Common myeloid progenitor, CD34-positive (primary cell): ENCODE measurements around the gene PPP1R16B.
"Not testable (repeated sequence)": the region's sequence is repeated elsewhere in the genome, so short reads cannot be mapped to it uniquely, and the experiment has no call there.

Experiments
- CTCF ChIA-PET: fragments of 350-600 bp; sonication (Branson Sonifier 250); formaldehyde crosslinking; loops from one replicate; lab custom pipeline; 2021; ENCODE audit warnings: antibody characterized with exemption; lab: Charles Lee
- POLR2A ChIA-PET: fragments of 350-600 bp; sonication (Branson Sonifier 250); formaldehyde crosslinking; loops from one replicate; lab custom pipeline; 2021; ENCODE audit warnings: antibody characterized with exemption; lab: Charles Lee
- DNase-seq, 3 donors: peaks; one replicate each; pipeline versions ENCODE4 v3.0.0 to v3.0.0-alpha.2; 2013
- H3K27ac ChIP-seq, 2 experiments: 1 replicate in 1 of 2; 2 replicates in 1 of 2; pipeline ENCODE4 v1.7.0; 2013; ENCODE audit warnings: inconsistent platforms in 2 of 2, low read length in 2 of 2, mild to moderate bottlenecking in 2 of 2, low read depth in 1 of 2, moderate library complexity in 1 of 2; ENCODE audit not compliant: severe bottlenecking in 2 of 2, insufficient read depth in 1 of 2, poor library complexity in 1 of 2
- H3K27me3 ChIP-seq, 5 experiments: replicated peaks in 2 of 5; 1 replicate in 3 of 5; 2 replicates in 2 of 5; pipeline versions ENCODE4 v1.6.1 to v1.7.0; 2013; ENCODE audit warnings: low read length in 4 of 5, mild to moderate bottlenecking in 2 of 5, moderate library complexity in 2 of 5, inconsistent platforms in 1 of 5; ENCODE audit not compliant: insufficient read depth in 5 of 5, control insufficient read depth in 4 of 5
- H3K36me3 ChIP-seq, 4 experiments: 1 replicate in 2 of 4; 2 replicates in 2 of 4; pipeline versions ENCODE4 v1.6.1 to v1.7.0; 2013; ENCODE audit warnings: low read length in 3 of 4, control low read depth in 1 of 4, mild to moderate bottlenecking in 1 of 4; ENCODE audit not compliant: control insufficient read depth in 4 of 4, insufficient read depth in 4 of 4
- H3K4me1 ChIP-seq, 4 experiments: 1 replicate in 3 of 4; 2 replicates in 1 of 4; pipeline versions ENCODE4 v1.6.1 to v1.7.1; 2013; ENCODE audit warnings: low read length in 3 of 4, mild to moderate bottlenecking in 3 of 4, control low read depth in 1 of 4, inconsistent platforms in 1 of 4, moderate library complexity in 1 of 4; ENCODE audit not compliant: control insufficient read depth in 4 of 4, insufficient read depth in 4 of 4; ENCODE audit errors: control extremely low read depth in 1 of 4
- H3K4me3 ChIP-seq, 7 experiments: 1 replicate in 4 of 7; 2 replicates in 3 of 7; pipeline versions ENCODE4 v1.5.1 to v1.7.0; 2013; ENCODE audit warnings: mild to moderate bottlenecking in 7 of 7, low read length in 6 of 7, moderate library complexity in 6 of 7, inconsistent platforms in 2 of 7, low read depth in 2 of 7, control low read depth in 1 of 7; ENCODE audit not compliant: insufficient read depth in 4 of 7, control insufficient read depth in 1 of 7; ENCODE audit errors: extremely low read depth in 1 of 7
- H3K9me3 ChIP-seq, 5 experiments: 1 replicate in 4 of 5; 2 replicates in 1 of 5; pipeline versions ENCODE4 v1.6.1 to v1.7.1; 2013; ENCODE audit warnings: low read length in 4 of 5, mild to moderate bottlenecking in 2 of 5, inconsistent platforms in 1 of 5, low read depth in 1 of 5, moderate library complexity in 1 of 5; ENCODE audit not compliant: control insufficient read depth in 4 of 5, insufficient read depth in 2 of 5; ENCODE audit errors: control extremely low read depth in 1 of 5
- WGBS: methylation state at CpG from one replicate; pipeline ENCODE4 v1.1.5; 2013; ENCODE audit not compliant: insufficient coverage; 5-methylcytosine and 5-hydroxymethylcytosine counted together

PPP1R16B gene

GRCh38 chr20:38809942-38810341 lies 4.4 kb downstream of the PPP1R16B start:
- WGBS = no CpG with 5 or more reads among the region's 6 CpGs
- H3K9me3 ChIP-seq = no peaks in the 10 kb centered on the region
- peaks cover 0 to 40% (median 25%) of the 10 kb centered on the region in 4 experiments for H3K4me1 ChIP-seq
- no peak overlapping the region for H3K4me3 ChIP-seq
- H3K27ac ChIP-seq = no peak overlapping the region
- no peak for DNase-seq
- peaks cover 0 to 6% (median 2%) of the 10 kb centered on the region in 4 experiments for H3K36me3 ChIP-seq
- ChIA-PET POLR2A (interaction anchor here (0.6 to 1.2 kb wide), 4 partner anchors 9 to 755 kb away, joined by 3 to 4 read pairs (median 4); no protein-coding TSS in a partner anchor), CTCF (interaction anchor here (0.8 kb wide), 1 partner anchor 58 kb away, joined by 5 read pairs; no protein-coding TSS in a partner anchor)
- H3K27me3 ChIP-seq = peaks cover 0 to 2% (median 0%) of the 10 kb centered on the region in 5 experiments

DNA sequence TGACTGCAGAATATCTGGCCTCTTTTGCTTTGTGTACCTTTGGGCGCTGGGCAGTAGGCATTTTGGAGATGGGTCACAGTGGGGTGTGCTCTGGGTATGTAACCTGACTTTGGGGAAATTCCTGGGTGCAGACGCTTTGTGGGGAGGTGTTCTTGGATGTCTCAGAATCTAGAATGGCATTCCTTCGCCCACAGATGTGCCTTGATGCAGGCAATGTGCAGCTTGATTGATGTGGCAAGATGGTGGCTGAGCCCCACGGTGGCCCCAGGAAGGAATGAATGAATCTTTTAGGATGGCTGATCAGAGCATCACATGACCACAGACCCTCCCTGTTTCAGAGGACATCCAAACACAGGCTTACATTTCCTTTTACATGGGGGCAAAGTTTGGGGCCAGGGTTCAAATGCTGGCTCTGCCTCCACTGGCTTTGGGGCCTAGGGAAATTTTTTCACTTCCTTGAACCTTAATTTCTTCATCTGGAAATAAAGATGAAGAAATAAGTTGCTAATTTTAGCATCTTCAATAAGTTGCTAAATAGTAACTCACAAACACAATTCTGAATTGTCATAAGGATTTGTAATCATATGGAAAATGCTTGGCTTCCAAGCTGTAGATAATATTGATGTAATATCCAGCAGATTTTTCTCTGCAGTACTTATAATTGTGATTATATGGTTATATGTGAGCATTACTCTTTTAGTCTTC lies 5.6 kb downstream of the PPP1R16B start:
- CTCF ChIA-PET = interaction anchor here (0.9 to 1.6 kb wide), 4 partner anchors 15 to 84 kb away, joined by 3 to 7 read pairs (median 4); no protein-coding TSS in a partner anchor

GRCh38 chr20:38811769-38812168 lies 6.3 kb downstream of the PPP1R16B start:
- DNase-seq = no peak
- Histone ChIP-seq H3K4me3 (no peak overlapping the region), H3K9me3 (peaks cover 0 to 3% (median 0%) of the 10 kb centered on the region in 5 experiments), H3K4me1 (peaks cover 0 to 31% (median 12%) of the 10 kb centered on the region in 4 experiments), H3K36me3 (peaks cover 0 to 10% (median 2%) of the 10 kb centered on the region in 4 experiments), H3K27ac (no peak overlapping the region), H3K27me3 (peaks cover 0 to 2% (median 0%) of the 10 kb centered on the region in 5 experiments)
- WGBS = 97% methylated on average over 3 of the region's 4 CpGs
- POLR2A ChIA-PET = interaction anchor here (1.2 kb wide), 1 partner anchor 12 kb away, joined by 3 read pairs; no protein-coding TSS in a partner anchor
- CTCF ChIA-PET = interaction anchor here (0.9 to 1.6 kb wide), 5 partner anchors 10 to 83 kb away, joined by 3 to 7 read pairs (median 3); no protein-coding TSS in a partner anchor

More for the DNA sequence above, 5.6 kb downstream of the PPP1R16B start:
- Histone ChIP-seq H3K4me3 (no peak overlapping the region), H3K27me3 (peaks cover 0 to 2% (median 0%) of the 10 kb centered on the region in 5 experiments), H3K9me3 (peaks cover 0 to 3% (median 0%) of the 10 kb centered on the region in 5 experiments), H3K4me1 (peaks cover 0 to 35% (median 17%) of the 10 kb centered on the region in 4 experiments), H3K27ac (no peak overlapping the region), H3K36me3 (peaks cover 0 to 10% (median 2%) of the 10 kb centered on the region in 4 experiments)
- DNase-seq = no peak
- POLR2A ChIA-PET = interaction anchor here (1.2 kb wide), 2 partner anchors 11 to 21 kb away, joined by 3 to 4 read pairs; no protein-coding TSS in a partner anchor
- WGBS = 93% methylated on average over 3 of the region's 4 CpGs

GRCh38 chr20:38812182-38812581 lies 6.7 kb downstream of the PPP1R16B start:
- ChIA-PET CTCF (interaction anchor here (0.9 to 1.6 kb wide), 3 partner anchors 9 to 81 kb away, joined by 3 to 7 read pairs (median 4); no protein-coding TSS in a partner anchor), POLR2A (interaction anchor here (1.2 kb wide), 1 partner anchor 12 kb away, joined by 3 read pairs; no protein-coding TSS in a partner anchor)
- DNase-seq = no peak
- H3K4me3 ChIP-seq = no peak overlapping the region
- peaks cover 0 to 10% (median 2%) of the 10 kb centered on the region in 4 experiments for H3K36me3 ChIP-seq
- H3K27ac ChIP-seq = no peak overlapping the region
- WGBS = 89% methylated on average over 3 of the region's 5 CpGs
- peaks cover 0 to 2% (median 0%) of the 10 kb centered on the region in 5 experiments for H3K27me3 ChIP-seq
- H3K4me1 ChIP-seq = peaks cover 0 to 27% (median 8%) of the 10 kb centered on the region in 4 experiments
- H3K9me3 ChIP-seq = peaks cover 0 to 3% (median 0%) of the 10 kb centered on the region in 5 experiments

- peaks cover 0 to 19% (median 4%) of the 10 kb centered on the region in 4 experiments for H3K4me1 ChIP-seq
Observed at GRCh38 chr20:38812709-38813573, 7.4 kb downstream of the PPP1R16B start.

DNA sequence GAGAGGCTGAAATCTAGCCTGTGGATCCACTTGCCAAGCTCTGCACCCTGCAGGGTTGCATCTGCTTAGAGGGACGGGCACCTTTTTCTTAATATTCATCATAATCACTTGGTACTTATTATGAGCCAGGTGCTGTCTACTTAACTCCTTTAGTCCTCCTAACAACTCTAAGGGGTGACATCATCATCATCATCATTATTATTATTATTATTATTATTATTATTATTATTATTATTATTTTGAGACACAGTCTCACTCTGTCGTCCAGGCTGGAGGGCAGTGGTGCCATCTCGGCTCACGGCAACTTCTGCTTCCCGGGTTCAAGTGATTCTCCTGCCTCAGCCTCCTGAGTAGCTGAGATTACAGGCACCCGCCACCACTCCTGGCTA lies 8.1 kb downstream of the PPP1R16B start:
- H3K4me1 ChIP-seq = peaks cover 0 to 13% (median 4%) of the 10 kb centered on the region in 4 experiments
- H3K36me3 ChIP-seq, CTCF ChIA-PET, POLR2A ChIA-PET, H3K9me3 ChIP-seq, H3K27me3 ChIP-seq, DNase-seq, H3K27ac ChIP-seq, H3K4me3 ChIP-seq: not testable (repeated sequence)
- WGBS = 93% methylated on average over 3 of the region's 6 CpGs

More at GRCh38 chr20:38812709-38813573, 7.4 kb downstream of the PPP1R16B start:
- H3K9me3 ChIP-seq = peaks cover 0 to 3% (median 0%) of the 10 kb centered on the region in 5 experiments
- no peak overlapping the region for H3K27ac ChIP-seq
- H3K36me3 ChIP-seq = peaks cover 0 to 10% (median 2%) of the 10 kb centered on the region in 4 experiments
- no peak for DNase-seq
- H3K4me3 ChIP-seq = no peak overlapping the region
- ChIA-PET CTCF (no interaction called here), POLR2A (no interaction called here)
- no peaks in the 10 kb centered on the region for H3K27me3 ChIP-seq
- WGBS = 91% methylated on average over 3 of the region's 4 CpGs
